ENCODE results near the gene BCR. TPM values are rescaled to one million over a fixed set of nuclear protein-coding genes. Genes with fewer than 3 reads are reported as not detected.

The BCR gene
- polyA plus RNA-seq, 1 donor from 2014 or later, result 57.5 TPM

GRCh38 chr22:23239429-23239828, 59.1 kb downstream of the BCR start:
- Histone ChIP-seq H3K27me3 (ENCODE audit: insufficient read depth, low read depth, low read length) (no peaks in the 10 kb centered on the region), H3K4me2 (ENCODE audit: low read length) (no peak overlapping the region), H3K9me3 (ENCODE audit: low read length) (no peaks in the 10 kb centered on the region), H2AFZ (ENCODE audit: low read depth, low read length) (no peak overlapping the region), H3K27ac (ENCODE audit: low read length) (no peak overlapping the region), H3K79me2 (replicated peaks; ENCODE audit: insufficient read depth, low read length) (peaks cover 67% of the 10 kb centered on the region), H3K4me3 (ENCODE audit: low read length) (no peak overlapping the region), H3K9ac (ENCODE audit: low read length) (no peak overlapping the region), H4K20me1 (ENCODE audit: insufficient read depth) (no peaks in the 10 kb centered on the region), H3K9me2 (ENCODE audit: insufficient read depth, low read length) (no peaks in the 10 kb centered on the region), H3F3A (ENCODE audit: insufficient read depth, low read length, poor library complexity, severe bottlenecking) (no peaks in the 10 kb centered on the region), H3K36me3 (ENCODE audit: insufficient read depth, low read length) (no peaks in the 10 kb centered on the region)
- TF ChIP-seq TAF1 (IDR thresholded peaks at IDR 0.05; ENCODE audit: low read depth), result no peak
- TF ChIP-seq RAD21 (conservative IDR thresholded peaks at IDR 0.05), result no peak
- no peak for TF ChIP-seq EZH2 (IDR thresholded peaks at IDR 0.05; ENCODE audit: borderline replicate concordance, insufficient read depth, low read length, poor library complexity, severe bottlenecking)
- TF ChIP-seq CTCF (IDR thresholded peaks at IDR 0.05; ENCODE audit: poor library complexity, severe bottlenecking), result no peak
- no peak for TF ChIP-seq REST (IDR thresholded peaks at IDR 0.05; ENCODE audit: borderline replicate concordance)

GRCh38 chr22:23240639-23241389, 60.5 kb downstream of the BCR start:
- no peaks in the 10 kb centered on the region for H3K27me3 ChIP-seq (ENCODE audit: insufficient read depth, low read depth, low read length)
- H3K36me3 ChIP-seq (ENCODE audit: insufficient read depth, low read length), result no peaks in the 10 kb centered on the region
- no peak overlapping the region for H3K27ac ChIP-seq (ENCODE audit: low read length)
- H3K79me2 ChIP-seq (replicated peaks; ENCODE audit: insufficient read depth, low read length), result peaks cover 58% of the 10 kb centered on the region
- no peak overlapping the region for H2AFZ ChIP-seq (ENCODE audit: low read depth, low read length)
- H3K9me2 ChIP-seq (ENCODE audit: insufficient read depth, low read length), result no peaks in the 10 kb centered on the region
- no peak for TF ChIP-seq POLR2AphosphoS5 (IDR thresholded peaks at IDR 0.05)
- no peak for TF ChIP-seq CTCF (IDR thresholded peaks at IDR 0.05; ENCODE audit: poor library complexity, severe bottlenecking)
- TF ChIP-seq MXI1 (conservative IDR thresholded peaks at IDR 0.05; ENCODE audit: poor library complexity, severe bottlenecking), result no peak
- no peak for TF ChIP-seq EZH2 (IDR thresholded peaks at IDR 0.05; ENCODE audit: borderline replicate concordance, insufficient read depth, low read length, poor library complexity, severe bottlenecking)
- no peak for TF ChIP-seq SMC3 (conservative IDR thresholded peaks at IDR 0.05; ENCODE audit: poor library complexity)
- TF ChIP-seq TAF1 (IDR thresholded peaks at IDR 0.05; ENCODE audit: low read depth), result no peak
- TF ChIP-seq REST (IDR thresholded peaks at IDR 0.05; ENCODE audit: borderline replicate concordance), result no peak
- no peak for TF ChIP-seq EP300 (conservative IDR thresholded peaks at IDR 0.05; ENCODE audit: poor library complexity, severe bottlenecking)
- no peak for TF ChIP-seq RAD21 (conservative IDR thresholded peaks at IDR 0.05)
- H3K4me3 ChIP-seq (ENCODE audit: low read length), result no peak overlapping the region
- no peaks in the 10 kb centered on the region for H3F3A ChIP-seq (ENCODE audit: insufficient read depth, low read length, poor library complexity, severe bottlenecking)
- no peaks in the 10 kb centered on the region for H4K20me1 ChIP-seq (ENCODE audit: insufficient read depth)
- H3K9ac ChIP-seq (ENCODE audit: low read length), result no peak overlapping the region
- no peak overlapping the region for H3K4me2 ChIP-seq (ENCODE audit: low read length)
- H3K9me3 ChIP-seq (ENCODE audit: low read length), result no peaks in the 10 kb centered on the region
